PC-9 (cell line): Measurements from ENCODE around the gene PLEKHJ1. TPM values are rescaled to one million over a fixed set of nuclear protein-coding genes. Genes with fewer than 3 reads are reported as not detected.

ENCODE experiments used
- BruUV-seq: library from RNA; stranded (reverse); fragments of 400-500 nt; replicated peaks from 2 replicates; lab custom pipeline; 2021; lab: Mats Ljungman, UMichigan
- CTCF ChIA-PET: fragments of 300-600 bp; sonication (Branson Sonifier 250); formaldehyde crosslinking; loops from one replicate; lab custom pipeline; 2022; ENCODE audit warnings: antibody characterized with exemption; lab: Charles Lee
- POLR2A ChIA-PET: fragments of 300-600 bp; sonication (Branson Sonifier 250); formaldehyde crosslinking; loops from one replicate; lab custom pipeline; 2022; ENCODE audit warnings: antibody characterized with exemption; ENCODE audit not compliant: unreplicated experiment; lab: Charles Lee
- DNase-seq, 2 experiments: peaks; one replicate each; pipeline versions ENCODE4 v3.0.0 to v3.0.0-alpha.2; 2015 to 2022; ENCODE audit warnings: mixed read lengths in 1 of 2
- H2AFZ ChIP-seq: fragments of 200-600 bp; sonication (generic); 2 replicates; pipeline ENCODE4 v1.8.1; 2017; ENCODE audit warnings: antibody characterized with exemption
- H3F3A ChIP-seq: fragments of 200-600 bp; sonication (generic); 2 replicates; pipeline ENCODE4 v1.8.1; 2017; ENCODE audit warnings: antibody characterized with exemption, mild to moderate bottlenecking, low read depth; ENCODE audit not compliant: insufficient read depth
- H3K27ac ChIP-seq: fragments of 200-600 bp; sonication (generic); 2 replicates; pipeline ENCODE4 v1.6.1; 2016; ENCODE audit warnings: mixed run types
- H3K27me3 ChIP-seq: fragments of 200-600 bp; sonication (generic); 2 replicates; pipeline ENCODE4 v1.6.1; 2016; ENCODE audit warnings: low read depth, mixed run types; ENCODE audit not compliant: insufficient read depth
- H3K36me3 ChIP-seq: fragments of 200-600 bp; sonication (generic); 2 replicates; pipeline ENCODE4 v1.6.1; 2016; ENCODE audit warnings: low read depth, mixed run types
- H3K4me1 ChIP-seq: fragments of 200-600 bp; sonication (generic); replicated peaks from 2 replicates; pipeline ENCODE4 v1.6.1; 2016; ENCODE audit warnings: mixed run types; ENCODE audit not compliant: insufficient read depth
- H3K4me2 ChIP-seq: fragments of 200-600 bp; sonication (generic); 2 replicates; pipeline ENCODE4 v1.6.1; 2017; ENCODE audit warnings: mixed run types
- H3K4me3 ChIP-seq: fragments of 200-600 bp; sonication (generic); 2 replicates; pipeline ENCODE4 v1.6.1; 2016; ENCODE audit warnings: mixed run types
- H3K79me2 ChIP-seq: fragments of 200-600 bp; sonication (generic); 2 replicates; pipeline ENCODE4 v1.6.1; 2017; ENCODE audit warnings: low read depth, mixed run types
- H3K9me2 ChIP-seq: fragments of 200-600 bp; sonication (generic); 2 replicates; pipeline ENCODE4 v1.8.1; 2017; ENCODE audit warnings: mild to moderate bottlenecking; ENCODE audit not compliant: insufficient read depth
- H3K9me3 ChIP-seq: fragments of 200-600 bp; sonication (generic); 2 replicates; pipeline ENCODE4 v1.8.1; 2016; ENCODE audit warnings: low read depth; ENCODE audit not compliant: insufficient read depth
- H4K20me1 ChIP-seq: fragments of 200-600 bp; sonication (generic); 2 replicates; pipeline ENCODE4 v1.8.1; 2017; ENCODE audit not compliant: insufficient read depth
- CTCF ChIP-seq: fragments of 200-600 bp; sonication (generic); conservative IDR thresholded peaks from 2 replicates; pipeline ENCODE4 v1.6.1; 2017; ENCODE audit warnings: mixed run types, antibody characterized with exemption, mild to moderate bottlenecking, moderate library complexity
- EZH2 ChIP-seq: fragments of 200-600 bp; sonication (generic); IDR thresholded peaks from 2 replicates; pipeline ENCODE4 v1.8.0; 2017; ENCODE audit warnings: antibody characterized with exemption, low read depth
- intact Hi-C: fragments of 100-400 bp; cut with micrococcal nuclease; formaldehyde crosslinking; loops from one replicate; pipeline ENCODE4 v1.10.0; 2022; ENCODE audit not compliant: unreplicated experiment
- total RNA-seq: library from RNA; stranded (reverse); gene quantifications from 2 replicates; pipeline ENCODE4 v1.2.3, GENCODE V29; 2021

The PLEKHJ1 gene
- total RNA-seq, 1 experiment from 2014 or later: 38.6 TPM

- H3F3A ChIP-seq: peaks cover 9% of the 10 kb centered on the region; the same call in 1 of the 2 replicates
- intact Hi-C loops: no loop called here
- BruUV-seq: no TSS peak
- TF ChIP-seq EZH2: no peak
- TF ChIP-seq CTCF: no peak
- no peak for DNase-seq
- H3K9me3 ChIP-seq: no peaks in the 10 kb centered on the region
- ChIA-PET POLR2A (no interaction called here), CTCF (no interaction called here)
- peaks cover 61% of the 10 kb centered on the region for H4K20me1 ChIP-seq
- H3K79me2 ChIP-seq: peaks cover 66% of the 10 kb centered on the region
- H3K36me3 ChIP-seq: no peaks in the 10 kb centered on the region
- H3K4me1 ChIP-seq: peaks cover 15% of the 10 kb centered on the region
- H3K27me3 ChIP-seq: no peaks in the 10 kb centered on the region
- H3K9me2 ChIP-seq: no peaks in the 10 kb centered on the region
- no peak overlapping the region for H2AFZ ChIP-seq
- H3K4me3 ChIP-seq: no peak overlapping the region
- H3K4me2 ChIP-seq: no peak overlapping the region
- H3K27ac ChIP-seq: no peak overlapping the region
Measured at GRCh38 chr19:2240881-2241760, 5.0 kb upstream of the PLEKHJ1 start.

- no peaks in the 10 kb centered on the region for H3K9me3 ChIP-seq
- H3F3A ChIP-seq: peaks cover 9% of the 10 kb centered on the region; the same call in 1 of the 2 replicates
- H3K79me2 ChIP-seq: peaks cover 75% of the 10 kb centered on the region
- BruUV-seq: no TSS peak
- intact Hi-C loops: loop anchor here (10.0 kb wide), 1 partner anchor 225 kb away; no protein-coding TSS in a partner anchor
- TF ChIP-seq EZH2 (no peak), CTCF (no peak)
- peak overlapping the region; percentile 26; the same call in 1 of the 2 replicates for H3K4me3 ChIP-seq
- H3K4me2 ChIP-seq: peak overlapping the region; percentile 93; the same call in 1 of the 2 replicates
- H4K20me1 ChIP-seq: peaks cover 61% of the 10 kb centered on the region
- no peaks in the 10 kb centered on the region for H3K36me3 ChIP-seq
- 0 out of 2 replicates have a peak overlapping the region, but pooled peaks have one; percentile 12 for H3K27ac ChIP-seq
- ChIA-PET POLR2A (no interaction called here), CTCF (interaction anchor here (0.6 kb wide), 1 partner anchor 88 kb away, joined by 3 read pairs; no protein-coding TSS in a partner anchor)
- peaks cover 15% of the 10 kb centered on the region for H3K4me1 ChIP-seq
- H2AFZ ChIP-seq: no peak overlapping the region
- H3K9me2 ChIP-seq: no peaks in the 10 kb centered on the region
- H3K27me3 ChIP-seq: no peaks in the 10 kb centered on the region
- no peak for DNase-seq
Measured at GRCh38 chr19:2239771-2240770, 3.9 kb upstream of the PLEKHJ1 start.

GRCh38 chr19:2239173-2239572 is 3.0 kb upstream of the PLEKHJ1 start:
- Histone ChIP-seq H2AFZ (no peak overlapping the region), H3K4me3 (peak overlapping the region; percentile 26; the same call in 1 of the 2 replicates), H3K79me2 (peaks cover 84% of the 10 kb centered on the region), H3F3A (peaks cover 9% of the 10 kb centered on the region; the same call in 1 of the 2 replicates), H3K9me2 (no peaks in the 10 kb centered on the region), H3K36me3 (no peaks in the 10 kb centered on the region), H3K27me3 (no peaks in the 10 kb centered on the region), H3K27ac (0 out of 2 replicates have a peak overlapping the region, but pooled peaks have one; percentile 12), H3K9me3 (no peaks in the 10 kb centered on the region), H3K4me2 (peak overlapping the region; percentile 93), H3K4me1 (peaks cover 15% of the 10 kb centered on the region), H4K20me1 (peaks cover 61% of the 10 kb centered on the region)
- TF ChIP-seq CTCF (no peak), EZH2 (no peak)
- POLR2A ChIA-PET: no interaction called here
- CTCF ChIA-PET: interaction anchor here (0.6 to 0.7 kb wide), 3 partner anchors 19 to 392 kb away, joined by 5 to 9 read pairs (median 7); no protein-coding TSS in a partner anchor
- DNase-seq: no peak
- intact Hi-C loops: loop anchor here (10.0 kb wide), 1 partner anchor 226 kb away; no protein-coding TSS in a partner anchor
- no TSS peak for BruUV-seq
